ENCODE data around the gene UTF1.
"Not testable (repeated sequence)": the region's sequence is repeated elsewhere in the genome, so short reads cannot be mapped to it uniquely, and the experiment has no call there.

UTF1 gene

DNA sequence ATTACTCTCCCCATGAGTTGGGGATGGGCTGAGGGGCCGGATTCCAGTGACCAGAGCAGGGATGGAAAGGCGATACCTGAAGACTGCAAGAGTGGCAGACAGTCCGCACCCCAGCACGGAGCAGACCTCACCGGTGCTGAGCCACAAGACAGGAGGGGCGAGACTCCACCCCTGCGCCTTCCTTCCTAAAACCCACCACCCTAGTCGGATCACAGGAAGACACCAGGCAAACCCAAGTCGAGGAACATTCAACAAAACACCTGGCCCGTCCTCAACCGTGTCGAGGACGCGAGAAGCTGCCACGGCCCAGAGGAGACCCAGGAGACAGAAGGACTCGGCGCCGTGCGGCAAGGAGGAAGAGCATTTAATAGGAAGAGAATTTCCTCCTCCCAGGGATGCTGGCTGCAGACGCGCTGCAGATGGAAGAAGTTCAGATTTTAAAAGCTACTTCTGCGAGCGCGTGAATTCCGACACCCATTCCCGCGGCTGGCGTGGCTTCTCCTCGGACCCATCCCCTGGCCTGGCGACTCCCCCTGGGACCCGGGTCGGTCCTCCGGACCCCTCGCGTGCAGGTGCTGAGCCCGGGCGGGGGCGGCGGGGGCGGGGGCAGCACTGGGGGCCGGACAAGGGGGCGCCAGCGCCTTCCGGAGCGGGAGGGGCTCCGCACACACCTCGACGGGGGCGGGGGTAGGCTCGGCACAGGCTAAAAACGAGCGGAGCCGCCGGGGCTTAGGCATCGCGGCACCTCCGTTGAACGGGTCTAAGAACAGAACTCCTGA, 563 bp upstream of the UTF1 start:
- DNase-seq: no peak

DNA sequence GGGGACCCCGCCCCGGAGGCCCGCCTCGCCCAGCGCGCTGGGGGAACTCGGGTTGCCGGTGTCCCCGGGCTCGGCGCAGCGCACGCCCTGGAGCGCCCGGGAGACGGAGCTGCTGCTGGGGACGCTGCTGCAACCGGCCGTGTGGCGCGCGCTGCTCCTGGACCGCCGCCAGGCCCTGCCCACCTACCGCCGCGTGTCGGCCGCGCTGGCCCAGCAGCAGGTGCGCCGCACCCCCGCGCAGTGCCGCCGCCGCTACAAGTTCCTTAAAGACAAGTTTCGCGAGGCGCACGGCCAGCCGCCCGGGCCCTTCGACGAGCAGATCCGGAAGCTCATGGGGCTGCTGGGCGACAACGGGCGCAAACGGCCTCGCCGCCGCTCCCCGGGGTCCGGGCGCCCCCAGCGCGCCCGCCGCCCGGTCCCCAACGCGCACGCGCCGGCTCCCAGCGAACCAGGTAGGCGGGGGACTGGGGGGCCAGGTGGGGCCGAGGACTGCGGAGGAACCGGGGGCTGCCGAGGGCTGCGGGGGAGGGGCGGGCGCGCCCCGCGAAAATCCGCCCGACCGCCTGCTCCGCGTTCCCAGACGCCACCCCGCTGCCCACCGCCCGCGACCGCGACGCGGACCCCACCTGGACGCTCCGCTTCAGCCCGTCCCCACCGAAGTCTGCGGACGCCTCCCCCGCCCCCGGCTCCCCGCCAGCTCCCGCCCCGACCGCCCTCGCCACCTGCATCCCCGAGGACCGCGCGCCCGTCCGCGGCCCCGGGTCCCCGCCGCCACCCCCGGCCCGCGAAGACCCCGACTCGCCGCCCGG, 574 bp downstream of the UTF1 start:
- peak; percentile 20 for DNase-seq

- DNase-seq: no peak
Observed at GRCh38 chr10:133231244-133231945, 1.4 kb downstream of the UTF1 start.

DNA sequence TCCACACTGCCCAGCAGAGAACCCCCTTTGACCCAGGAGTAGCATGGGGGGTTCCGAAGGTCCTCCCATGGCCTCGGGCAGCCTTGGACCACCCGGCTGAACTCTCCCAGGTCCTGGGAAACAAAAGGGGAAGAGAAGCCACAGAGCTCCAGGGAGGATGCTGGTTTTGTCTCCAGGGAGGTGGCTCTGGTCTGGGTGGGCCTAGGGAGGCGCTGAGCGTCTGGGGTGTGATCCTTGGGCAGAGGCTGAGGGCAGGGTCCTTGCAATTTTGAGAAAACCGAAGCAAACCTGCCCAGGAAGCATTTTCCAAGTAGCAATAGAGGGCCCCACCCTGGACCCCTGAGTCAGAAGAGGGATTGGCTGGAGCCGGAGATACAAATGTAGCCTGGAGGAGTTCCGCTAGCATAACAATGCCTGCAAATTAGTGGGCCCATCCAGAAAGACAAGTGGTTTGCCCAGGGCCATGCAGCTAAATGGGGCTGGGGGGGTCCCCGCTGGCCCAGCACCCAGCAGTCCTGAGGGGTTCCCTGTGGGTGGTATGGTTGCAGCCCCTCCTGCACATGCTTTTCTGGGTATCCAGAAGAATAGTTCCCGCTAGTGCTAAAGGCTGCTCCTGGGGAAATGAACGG, 2.0 kb downstream of the UTF1 start:
- no peak for DNase-seq

GRCh38 chr10:133234796-133235195, 4.8 kb downstream of the UTF1 start:
- DNase-seq: not testable (repeated sequence)

GRCh38 chr10:133235265-133235855, 5.3 kb downstream of the UTF1 start:
- no peak for DNase-seq

GRCh38 chr10:133235932-133236331, 5.9 kb downstream of the UTF1 start:
- DNase-seq: no peak

GRCh38 chr10:133236401-133237240, 6.6 kb downstream of the UTF1 start:
- DNase-seq: no peak

DNA sequence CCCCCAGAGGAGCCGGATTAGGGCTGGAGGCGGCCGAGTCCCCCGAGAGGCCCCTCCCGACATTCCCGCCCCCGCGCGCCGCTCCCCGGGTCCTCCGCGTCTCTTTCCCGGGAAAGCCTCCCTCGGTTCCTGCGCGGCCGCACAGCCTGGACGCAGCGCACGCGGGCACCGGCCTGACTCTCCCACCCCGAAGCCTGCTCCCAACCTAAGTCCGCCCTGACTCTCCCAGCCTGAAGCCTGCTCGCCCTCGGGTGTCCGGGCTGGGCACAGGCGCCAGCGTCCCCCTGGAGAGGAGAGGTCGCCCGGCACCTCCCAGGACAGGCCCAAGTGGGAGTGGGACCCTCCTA, 7.2 kb downstream of the UTF1 start:
- DNase-seq: no peak

DNA sequence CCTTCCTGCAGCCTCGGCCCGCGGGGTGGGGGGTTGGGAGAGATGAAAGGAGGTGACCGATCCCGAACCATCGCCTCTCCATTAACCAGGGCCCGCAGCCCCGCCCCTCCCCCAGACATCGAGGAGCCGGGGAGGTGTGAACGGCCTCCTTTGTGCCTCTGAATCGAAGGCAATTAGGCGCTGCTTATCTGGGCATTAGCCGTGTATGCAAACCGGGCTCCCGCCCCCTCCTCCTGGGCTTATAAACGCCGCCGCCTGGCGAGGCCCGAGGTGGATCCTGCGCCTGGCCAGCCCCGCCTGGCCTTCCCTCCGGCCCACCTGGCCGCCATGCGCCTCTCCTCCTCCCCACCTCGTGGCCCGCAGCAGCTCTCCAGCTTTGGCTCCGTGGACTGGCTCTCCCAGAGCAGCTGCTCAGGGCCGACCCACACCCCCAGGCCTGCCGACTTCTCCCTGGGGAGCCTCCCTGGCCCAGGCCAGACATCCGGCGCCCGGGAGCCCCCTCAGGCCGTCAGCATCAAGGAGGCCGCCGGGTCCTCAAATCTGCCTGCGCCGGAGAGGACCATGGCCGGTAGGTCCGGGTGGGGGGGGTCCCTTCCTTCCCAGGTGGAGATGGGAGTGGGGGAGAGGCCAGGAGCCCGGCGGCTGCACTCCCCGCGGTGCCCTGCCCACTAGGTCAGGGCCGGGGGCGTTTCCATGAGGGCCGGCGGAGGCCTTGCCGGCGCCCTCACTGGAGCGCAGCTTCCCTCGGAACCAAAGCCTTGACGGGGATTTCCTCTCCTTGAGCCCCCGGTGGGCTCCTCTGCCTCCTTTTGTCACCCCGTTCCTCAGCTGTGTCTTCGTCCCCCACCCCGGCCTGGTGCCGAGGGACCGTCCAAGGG, 7.8 kb downstream of the UTF1 start, which contains the start of gene VENTX:
VENTX (plus strand) TSS at position 268 of the 878 bp plus-strand sequence; CDS start at position 328, 60 bp downstream.
- no peak for DNase-seq

DNA sequence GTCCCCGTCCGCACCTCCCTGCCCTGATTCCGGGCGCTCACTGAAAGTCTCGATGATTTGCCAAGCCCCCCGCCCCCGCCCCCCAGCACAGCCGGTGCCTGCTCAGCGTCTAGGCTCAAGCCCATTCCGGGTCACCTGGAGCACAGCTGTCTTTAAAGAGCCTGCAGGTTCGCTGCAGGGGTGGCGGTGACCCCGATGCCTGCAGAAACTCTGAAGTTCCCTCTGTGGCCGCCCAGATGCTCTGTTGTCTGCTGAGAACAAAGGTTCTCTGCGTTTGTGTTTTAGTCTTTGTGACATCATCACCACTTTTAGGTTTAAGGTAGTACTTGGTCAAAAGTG, 8.4 kb downstream of the UTF1 start:
- no peak for DNase-seq

DNA sequence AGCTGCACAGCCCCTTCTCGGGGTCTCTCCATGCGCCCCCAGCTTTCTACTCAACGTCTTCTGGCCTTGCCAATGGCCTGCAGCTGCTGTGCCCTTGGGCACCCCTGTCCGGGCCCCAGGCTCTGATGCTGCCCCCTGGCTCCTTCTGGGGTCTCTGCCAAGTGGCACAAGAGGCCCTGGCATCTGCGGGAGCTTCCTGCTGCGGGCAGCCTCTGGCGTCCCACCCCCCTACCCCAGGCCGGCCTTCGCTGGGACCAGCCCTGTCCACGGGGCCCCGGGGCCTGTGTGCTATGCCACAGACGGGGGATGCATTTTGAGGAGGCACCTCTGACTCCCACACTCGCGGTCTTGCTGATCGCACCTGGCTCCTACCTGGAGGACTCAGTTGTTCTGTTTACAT, 10.0 kb downstream of the UTF1 start:
- DNase-seq: no peak

- no peak for DNase-seq
Observed at GRCh38 chr10:133241501-133242205, 11.6 kb downstream of the UTF1 start.

GRCh38 chr10:133242611-133243356, 12.8 kb downstream of the UTF1 start:
- no peak for DNase-seq

GRCh38 chr10:133243593-133243992, 13.6 kb downstream of the UTF1 start:
- DNase-seq: no peak

- no peak for DNase-seq
Observed at GRCh38 chr10:133245439-133246235, 15.6 kb downstream of the UTF1 start.

- DNase-seq: no peak
Observed at GRCh38 chr10:133246236-133246626, 16.2 kb downstream of the UTF1 start.

DNA sequence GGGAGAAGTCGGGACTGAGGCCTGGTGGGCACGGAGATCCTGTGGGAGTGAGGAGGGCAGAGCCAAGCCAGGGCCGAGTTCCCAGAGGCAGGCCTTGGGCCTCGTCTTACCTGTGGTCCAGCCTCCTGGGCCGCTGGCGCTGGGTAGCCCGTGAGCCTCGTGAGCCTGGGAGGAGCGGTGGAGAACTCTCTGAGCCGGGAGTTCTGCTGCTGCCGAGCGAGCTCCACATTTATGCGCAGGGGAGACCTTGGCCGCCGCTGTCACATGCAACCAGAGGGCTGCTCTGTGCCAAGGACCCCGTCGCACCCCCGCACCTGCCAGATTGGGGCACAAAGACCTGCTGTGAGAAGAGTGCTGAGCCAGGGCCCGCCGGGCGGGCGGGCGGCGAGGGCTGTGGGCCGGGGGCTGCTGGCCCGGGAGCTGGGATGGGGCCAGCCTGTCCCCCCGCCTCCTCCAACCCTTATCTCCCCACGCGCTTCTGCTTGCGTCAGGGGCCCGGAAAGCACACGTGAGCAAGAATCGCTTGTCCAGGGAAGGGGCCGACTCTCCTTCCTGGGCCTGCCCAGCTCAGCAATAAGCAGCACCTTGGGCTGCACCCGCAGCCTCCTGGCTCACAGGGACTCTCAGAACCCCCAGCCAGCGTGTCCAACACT, 17.8 kb downstream of the UTF1 start:
- no peak for DNase-seq
